Activated T-helper 1 cell treated with Interleukin-2 at 50 U/mL for 16 hours (primary cell): ENCODE data around the gene PRAC1.
"Not testable (repeated sequence)": the region's sequence is repeated elsewhere in the genome, so short reads cannot be mapped to it uniquely, and the experiment has no call there.

Experiments
- DNase-seq: peaks from one replicate; pipeline ENCODE4 v3.0.0-alpha.2; 2020; ENCODE audit warnings: low read depth

Gene PRAC1

GRCh38 chr17:48726916-48727286 lies 4.6 kb upstream of the PRAC1 start:
- DNase-seq, result no peak

GRCh38 chr17:48726114-48726915 lies 4.0 kb upstream of the PRAC1 start:
- no peak for DNase-seq

GRCh38 chr17:48725288-48726064 lies 3.2 kb upstream of the PRAC1 start:
- DNase-seq, result no peak

DNA sequence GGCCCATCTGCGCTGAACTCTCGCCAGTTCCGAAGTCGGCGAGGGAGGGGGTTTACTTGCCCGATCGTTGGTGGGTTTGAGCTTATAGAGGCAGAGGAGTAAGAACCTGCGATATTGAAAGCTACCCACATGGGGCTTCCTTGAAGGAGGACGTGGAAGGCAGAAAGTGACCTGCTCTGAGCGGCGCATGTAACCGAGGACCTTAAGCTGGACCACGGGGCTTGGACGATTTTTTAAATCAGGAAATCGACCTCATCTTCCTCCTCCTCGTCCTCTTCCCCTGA lies 2.6 kb upstream of the PRAC1 start:
- no peak for DNase-seq

- DNase-seq, result peak; percentile 41
Measured at GRCh38 chr17:48724251-48725003, 2.1 kb upstream of the PRAC1 start.

DNA sequence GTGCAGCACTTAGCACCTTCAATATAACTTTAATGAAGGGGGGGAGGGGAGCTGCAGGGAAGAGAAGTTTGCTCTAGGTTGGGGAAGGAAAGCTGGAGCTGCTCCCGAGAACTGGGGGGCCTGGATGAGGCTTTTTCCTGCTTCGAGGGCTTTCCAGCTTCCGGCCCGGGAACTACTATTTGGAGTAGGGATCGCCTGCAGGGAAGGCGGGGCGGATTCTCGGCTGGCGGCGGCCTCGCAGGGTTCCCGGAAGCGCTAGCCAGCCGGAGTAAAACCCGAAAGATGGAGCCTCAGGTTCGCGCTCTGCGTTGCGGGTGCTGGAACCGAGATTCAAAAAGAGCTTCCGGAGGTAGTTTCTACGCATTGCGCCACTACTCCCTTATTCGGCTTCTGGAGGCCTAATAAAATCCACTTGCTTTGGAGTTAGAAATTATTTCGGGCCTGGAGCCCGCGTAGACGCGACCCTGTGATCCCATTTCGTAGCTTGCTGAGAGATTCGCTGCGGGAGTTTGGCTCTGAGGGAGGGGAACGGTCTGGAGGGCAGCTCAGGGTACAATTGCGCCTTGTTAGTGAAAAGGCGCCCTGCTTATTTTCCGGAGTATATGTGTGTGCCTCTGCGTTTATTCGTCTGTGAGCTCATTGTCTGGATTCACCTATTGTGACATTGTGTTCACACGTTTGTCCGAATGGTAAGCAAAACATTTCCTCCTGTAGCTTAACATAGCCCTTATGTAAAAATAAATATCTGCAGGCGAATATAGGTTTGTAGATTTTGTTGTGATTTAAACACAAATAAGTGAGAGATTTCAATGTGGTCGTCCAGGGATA lies 1.3 kb upstream of the PRAC1 start:
- DNase-seq, result no peak

DNA sequence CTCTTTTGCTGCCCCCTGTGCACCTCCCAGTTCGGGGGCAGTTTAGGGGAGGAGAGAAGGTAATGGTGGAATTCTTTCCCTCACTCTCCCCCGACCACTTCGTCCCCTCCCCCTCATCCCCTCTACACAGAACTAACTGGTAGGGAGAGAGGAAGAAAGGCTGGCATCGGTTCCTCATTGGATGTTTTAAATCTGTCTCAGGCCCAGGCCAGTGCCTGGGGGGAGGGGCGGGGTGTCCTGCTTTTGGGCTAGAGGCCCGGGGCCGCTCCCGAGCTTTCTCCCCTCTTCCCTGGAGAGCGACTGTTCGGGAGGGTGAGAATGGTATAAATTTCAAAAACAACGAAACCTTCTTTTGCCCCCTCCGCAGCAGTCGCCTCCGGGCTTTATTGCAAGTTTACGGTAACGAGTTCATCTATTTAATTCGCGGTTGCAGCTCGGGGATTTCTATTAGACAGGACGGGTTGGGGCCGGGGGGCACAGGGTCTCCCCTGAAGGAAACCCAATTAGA lies 651 bp upstream of the PRAC1 start, which contains the start of gene PRAC2:
Gene PRAC2 (plus strand): TSS at position 271 of the 508 bp plus-strand sequence. CDS start 1,226 bp downstream, outside the sequence.
- DNase-seq, result no peak

DNA sequence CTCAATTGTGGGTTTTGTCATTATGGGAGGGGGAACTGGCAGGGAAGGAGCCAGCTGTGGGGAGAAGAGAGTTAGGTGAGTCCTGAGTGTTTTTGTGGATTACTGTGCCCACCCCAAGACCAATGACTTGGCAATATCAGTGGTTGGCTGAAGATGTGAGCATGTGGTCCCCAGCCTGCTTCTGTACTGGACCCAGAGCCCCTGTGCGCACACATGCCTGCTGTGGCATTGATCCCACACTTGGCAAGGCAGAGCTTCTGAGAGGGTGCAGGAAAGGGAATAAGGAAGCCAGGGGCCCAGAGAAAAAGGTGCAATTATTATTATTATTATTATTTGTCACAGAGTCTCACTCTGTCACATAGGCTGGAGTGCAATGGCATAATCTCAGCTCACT lies 1.3 kb downstream of the PRAC1 start:
- no peak for DNase-seq

GRCh38 chr17:48720266-48721008 lies 1.9 kb downstream of the PRAC1 start:
- DNase-seq, result no peak

DNA sequence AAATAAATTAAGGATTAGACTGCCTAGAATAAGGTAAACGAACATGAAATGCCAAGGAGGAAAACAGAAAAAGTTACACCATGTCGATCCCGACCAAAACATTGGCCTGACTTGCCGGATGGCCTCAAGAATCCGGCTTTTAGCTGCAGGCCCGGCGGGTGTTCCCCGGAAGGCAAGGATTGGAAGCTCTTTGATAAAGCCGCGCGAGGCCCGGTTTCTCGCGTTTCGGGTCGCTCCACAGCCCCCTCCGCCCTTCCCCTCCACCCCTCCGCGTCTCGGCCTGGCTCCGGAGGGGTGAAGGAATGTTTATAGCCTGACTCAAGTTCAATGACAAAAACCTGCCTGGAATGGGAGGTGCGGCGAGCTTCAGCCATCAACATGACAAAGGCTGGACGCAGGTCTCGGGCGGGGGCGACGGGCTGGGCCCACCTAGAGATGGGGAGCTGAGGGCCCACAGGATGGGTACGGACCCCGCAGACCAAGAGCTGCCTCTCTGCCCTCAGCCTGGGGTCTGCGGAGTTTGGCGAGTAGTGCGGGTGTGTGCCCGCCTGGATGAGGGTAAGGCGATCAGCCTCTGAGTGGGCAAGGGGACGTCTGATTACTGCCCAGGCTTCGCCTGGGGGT lies 2.6 kb downstream of the PRAC1 start:
- no peak for DNase-seq

DNA sequence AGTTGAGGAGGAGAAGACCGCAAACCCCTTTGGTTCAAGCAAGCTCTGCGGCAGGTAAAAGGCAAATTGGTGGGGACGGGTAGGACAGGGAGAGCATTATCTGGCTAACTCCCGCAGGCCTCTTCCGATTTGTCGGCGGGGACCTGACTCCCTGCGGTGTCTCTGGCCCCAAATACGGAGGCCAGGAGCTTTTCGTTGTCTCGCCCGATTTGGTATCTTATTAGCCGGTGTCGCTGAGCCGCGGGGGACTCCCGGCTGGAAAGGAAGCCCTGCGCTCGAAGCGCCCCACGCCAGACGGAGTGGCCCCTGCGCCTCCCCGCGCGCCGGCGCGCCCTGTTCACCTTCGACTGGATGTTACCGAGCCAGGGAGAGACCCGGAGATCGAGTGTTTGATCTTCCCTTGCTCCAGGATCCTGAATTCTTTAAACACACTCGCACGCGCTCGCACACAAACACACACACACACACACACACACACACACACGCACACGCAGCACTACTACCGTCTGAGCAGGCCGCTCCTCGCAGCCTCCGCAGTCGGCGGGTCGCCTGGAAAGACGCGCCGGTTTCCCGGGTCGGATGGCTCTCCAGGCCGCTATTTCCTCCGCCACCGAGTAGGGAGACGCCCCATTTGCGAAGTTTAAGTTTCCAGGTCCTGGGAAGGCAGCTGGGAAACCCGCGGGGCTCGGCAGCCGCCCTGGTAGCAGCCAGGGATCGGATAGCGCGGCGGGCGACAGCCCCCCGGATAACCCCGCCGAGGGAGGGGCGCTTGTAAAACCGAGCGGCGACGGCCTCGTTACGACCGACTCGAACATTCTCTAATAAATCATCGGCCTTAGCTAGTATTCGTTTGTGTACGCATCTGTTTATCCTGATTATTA lies 3.3 kb downstream of the PRAC1 start:
- DNase-seq, result no peak

DNA sequence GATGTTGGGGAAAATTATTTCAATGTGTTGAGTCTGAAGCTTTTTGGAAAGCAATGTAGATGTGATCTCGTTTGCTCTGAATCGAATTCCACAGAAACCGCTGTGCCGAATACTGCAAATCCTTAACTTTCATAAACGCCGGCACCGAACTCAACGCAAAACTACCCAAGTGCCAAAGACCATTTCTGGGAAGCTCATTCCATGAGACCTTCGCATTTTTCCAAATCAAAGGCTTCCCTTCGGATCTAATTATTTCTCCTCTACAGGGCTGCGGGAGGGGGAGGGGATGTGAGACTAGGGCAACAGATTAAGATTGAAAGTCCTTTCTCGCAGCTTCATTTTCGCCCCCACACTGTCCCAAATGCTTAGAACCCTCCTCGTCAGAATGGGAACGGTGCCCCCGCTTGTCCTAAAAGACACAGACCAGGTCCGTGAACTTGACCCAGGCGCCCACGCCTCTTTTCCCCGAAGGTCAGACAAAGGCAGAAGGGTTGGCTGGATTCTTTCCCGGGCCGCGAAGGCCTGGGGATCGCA lies 4.0 kb downstream of the PRAC1 start:
- no peak for DNase-seq

GRCh38 chr17:48717367-48718226 lies 4.7 kb downstream of the PRAC1 start:
- DNase-seq, result no peak

- DNase-seq, result not testable (repeated sequence)
Measured at GRCh38 chr17:48716549-48716948, 5.8 kb downstream of the PRAC1 start.

DNA sequence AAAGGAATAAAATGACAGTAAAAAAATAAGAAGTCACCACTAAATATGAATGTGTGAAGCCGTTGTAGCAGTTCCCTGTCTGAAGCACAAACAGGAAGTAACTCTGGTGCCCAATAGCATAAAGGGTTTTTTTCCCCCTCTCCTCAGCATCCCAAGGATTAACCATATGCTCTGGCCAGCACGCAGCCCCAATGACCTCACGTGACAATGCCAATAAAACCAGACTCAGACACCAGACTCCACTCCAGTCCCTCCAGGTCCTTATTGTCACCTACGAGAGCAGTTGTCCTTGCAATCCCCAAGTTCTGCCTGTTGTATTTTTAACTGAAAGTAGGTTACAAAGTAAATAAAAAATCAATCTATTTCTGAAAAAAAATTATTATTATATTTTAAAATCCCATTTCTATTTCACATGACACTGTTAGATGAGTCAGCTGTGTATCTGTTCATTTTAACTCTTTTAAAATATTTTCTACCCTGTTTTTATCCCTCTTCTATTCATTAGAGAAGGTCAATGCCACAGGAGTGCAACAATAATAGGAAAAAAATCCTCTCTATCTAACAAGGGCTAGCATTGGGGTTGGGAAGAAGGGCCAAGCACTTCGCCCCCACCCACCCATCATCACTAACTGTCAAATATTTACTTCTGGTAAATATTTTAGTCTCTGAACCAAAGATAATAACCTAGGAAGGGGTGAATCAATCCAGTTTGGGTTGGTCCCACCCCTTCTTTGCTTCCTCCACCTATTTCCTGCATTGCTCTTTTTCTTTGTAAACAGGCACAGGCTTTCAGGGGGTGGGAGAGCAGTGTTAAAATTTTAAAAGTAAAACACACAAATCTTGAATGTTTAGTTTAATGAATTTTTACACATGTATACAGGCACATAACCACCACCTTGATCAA lies 6.6 kb downstream of the PRAC1 start:
- DNase-seq, result no peak

- DNase-seq, result no peak
Measured at GRCh38 chr17:48711128-48711527, 11.2 kb downstream of the PRAC1 start.
